Measurements from ENCODE around the gene LSG1.

The LSG1 gene

GRCh38 chr3:194664857-194665256 is 7.1 kb downstream of the LSG1 start:
- H3K4me1 ChIP-seq (ENCODE audit: control insufficient read depth in 1 of 2, insufficient read depth in 1 of 2, low read depth in 1 of 2, low read length in 1 of 2), result peaks cover 16% of the 10 kb centered on the region in 2 experiments
- TF ChIP-seq CTCF (IDR thresholded peaks at IDR 0.05), result no peak
- peaks cover 20% of the 10 kb centered on the region for H3K36me3 ChIP-seq

GRCh38 chr3:194661946-194662345 is 10.0 kb downstream of the LSG1 start:
- H3K4me3 ChIP-seq (ENCODE audit: low read depth in 1 of 2, low read length in 1 of 2), result no peak overlapping the region

More at GRCh38 chr3:194664857-194665256, 7.1 kb downstream of the LSG1 start:
- H3K9me3 ChIP-seq, result no peaks in the 10 kb centered on the region
- no peak overlapping the region for H3K27ac ChIP-seq
- no peak overlapping the region for H3K4me3 ChIP-seq (ENCODE audit: low read depth in 1 of 2, low read length in 1 of 2)
- no peaks in the 10 kb centered on the region for H3K27me3 ChIP-seq

GRCh38 chr3:194661374-194661773 is 10.6 kb downstream of the LSG1 start:
- Histone ChIP-seq H3K27me3 (no peaks in the 10 kb centered on the region), H3K27ac (peak overlapping the region; percentile 18), H3K4me1 (ENCODE audit: control insufficient read depth in 1 of 2, insufficient read depth in 1 of 2, low read depth in 1 of 2, low read length in 1 of 2) (peaks cover 16% of the 10 kb centered on the region in 2 experiments), H3K36me3 (peaks cover 22% of the 10 kb centered on the region), H3K4me3 (ENCODE audit: low read depth in 1 of 2, low read length in 1 of 2) (no peak overlapping the region), H3K9me3 (no peaks in the 10 kb centered on the region)
- no peak for TF ChIP-seq CTCF (IDR thresholded peaks at IDR 0.05)

More at GRCh38 chr3:194661946-194662345, 10.0 kb downstream of the LSG1 start:
- Histone ChIP-seq H3K27me3 (no peaks in the 10 kb centered on the region), H3K27ac (peak overlapping the region; percentile 18), H3K36me3 (peaks cover 25% of the 10 kb centered on the region), H3K4me1 (ENCODE audit: control insufficient read depth in 1 of 2, insufficient read depth in 1 of 2, low read depth in 1 of 2, low read length in 1 of 2) (peaks cover 16% of the 10 kb centered on the region in 2 experiments), H3K9me3 (no peaks in the 10 kb centered on the region)
- TF ChIP-seq CTCF (IDR thresholded peaks at IDR 0.05), result no peak

GRCh38 chr3:194659778-194660177 is 12.2 kb downstream of the LSG1 start:
- Histone ChIP-seq H3K4me1 (ENCODE audit: control insufficient read depth in 1 of 2, insufficient read depth in 1 of 2, low read depth in 1 of 2, low read length in 1 of 2) (peaks cover 16% of the 10 kb centered on the region in 2 experiments), H3K36me3 (peaks cover 11% of the 10 kb centered on the region), H3K27ac (no peak overlapping the region), H3K27me3 (no peaks in the 10 kb centered on the region), H3K4me3 (ENCODE audit: low read depth in 1 of 2, low read length in 1 of 2) (no peak overlapping the region), H3K9me3 (no peaks in the 10 kb centered on the region)
- TF ChIP-seq CTCF (IDR thresholded peaks at IDR 0.05), result no peak

GRCh38 chr3:194658477-194659242 is 13.3 kb downstream of the LSG1 start:
- H3K27ac ChIP-seq, result no peak overlapping the region
- no peak for TF ChIP-seq CTCF (IDR thresholded peaks at IDR 0.05)
- H3K4me3 ChIP-seq (ENCODE audit: low read depth in 1 of 2, low read length in 1 of 2), result no peak overlapping the region
- H3K4me1 ChIP-seq (ENCODE audit: control insufficient read depth in 1 of 2, insufficient read depth in 1 of 2, low read depth in 1 of 2, low read length in 1 of 2), result peaks cover 16% of the 10 kb centered on the region in 2 experiments
- no peaks in the 10 kb centered on the region for H3K27me3 ChIP-seq
- H3K36me3 ChIP-seq, result peaks cover 16% of the 10 kb centered on the region
- H3K9me3 ChIP-seq, result no peaks in the 10 kb centered on the region

Data from neutrophil (primary cell).